Sigmoid colon (tissue), 7 donors: ENCODE results near the gene PUS7L. TPM values are rescaled to one million over a fixed set of nuclear protein-coding genes. Genes with fewer than 3 reads are reported as not detected.

ENCODE experiments used
- DNase-seq: peaks from one replicate; pipeline ENCODE4 v3.0.0-alpha.2; 2019
- H3K27ac ChIP-seq, 4 donors: fragments of 200-600 bp; sonication (generic); one replicate each; pipeline ENCODE4 v1.5.1; 2016 to 2019; ENCODE audit warnings: mild to moderate bottlenecking in 1 of 4
- H3K27me3 ChIP-seq, 3 donors: fragments of 200-600 bp; sonication (generic); one replicate each; pipeline ENCODE4 v1.5.1; 2019; ENCODE audit warnings: mild to moderate bottlenecking in 1 of 3
- H3K36me3 ChIP-seq, 4 donors: fragments of 200-600 bp; sonication (generic); one replicate each; pipeline ENCODE4 v1.5.1; 2016 to 2019
- H3K4me1 ChIP-seq, 4 donors: fragments of 200-600 bp; sonication (generic); one replicate each; pipeline ENCODE4 v1.5.1; 2017 to 2019
- H3K4me3 ChIP-seq, 4 donors: fragments of 200-600 bp; sonication (generic); one replicate each; pipeline ENCODE4 v1.5.1; 2017 to 2019; ENCODE audit warnings: mild to moderate bottlenecking in 2 of 4, moderate library complexity in 1 of 4
- H3K9me3 ChIP-seq, 4 donors: fragments of 200-600 bp in 3 of 4; sonication (generic) in 3 of 4; one replicate each; pipeline versions ENCODE4 v1.5.1 to v1.6.1; 2013 to 2019
- EP300 ChIP-seq, 4 donors: sonication (generic); formaldehyde crosslinking; IDR thresholded peaks; one replicate each; pipeline ENCODE4 v1.6.1; 2017; ENCODE audit warnings: antibody characterized with exemption in 4 of 4
- POLR2A ChIP-seq, 2 donors: fragments of 450-650 bp; IDR thresholded peaks; one replicate each; pipeline ENCODE4 v1.6.1; 2016; ENCODE audit warnings: antibody characterized with exemption in 2 of 2, mild to moderate bottlenecking in 2 of 2, moderate library complexity in 2 of 2
- POLR2AphosphoS5 ChIP-seq, 4 donors: sonication (generic); formaldehyde crosslinking; IDR thresholded peaks; one replicate each; pipeline ENCODE4 v1.6.1; 2017; ENCODE audit warnings: antibody characterized with exemption in 4 of 4
- WGBS, 2 donors: extraction: QIAGEN DNeasy Blood & Tissue Kit; methylation state at CpG; one replicate each; pipeline ENCODE4 v1.1.7; 2013; 5-methylcytosine and 5-hydroxymethylcytosine counted together
- intact Hi-C: fragments of 100-400 bp; cut with DNase I; formaldehyde crosslinking; loops from one replicate; pipeline ENCODE4 v1.15.1; 2023
- polyA plus RNA-seq, 3 donors: library from polyadenylated mRNA; stranded (reverse); fragments of 200-250 nt; gene quantifications; one replicate each; pipeline ENCODE4 v1.2.3, GENCODE V29; 2013
- total RNA-seq, 4 donors: library from RNA; depleted of rRNA; stranded (reverse); fragments of >200 nt; gene quantifications; one replicate each; pipeline ENCODE4 v1.1.0, GENCODE V29; 2016
- TF ChIP-seq, protein P1 (sequence below), 4 experiments: fragments of 450-650 bp in 3 of 4; fragments of 200-600 bp in 1 of 4; IDR thresholded peaks; one replicate each; pipeline ENCODE4 v1.5.1; 2016 to 2019; ENCODE audit warnings: antibody characterized with exemption in 4 of 4, mild to moderate bottlenecking in 3 of 4, moderate library complexity in 2 of 4
- donor health status: healthy with polysubstance abuse.
- donor health status: Bipolar disorder and iron deficiency.
- donor health status: healthy.

The PUS7L gene
- total and polyA plus RNA-seq, 7 donors = 1.2 to 17.1 (median 6.3) TPM

DNA sequence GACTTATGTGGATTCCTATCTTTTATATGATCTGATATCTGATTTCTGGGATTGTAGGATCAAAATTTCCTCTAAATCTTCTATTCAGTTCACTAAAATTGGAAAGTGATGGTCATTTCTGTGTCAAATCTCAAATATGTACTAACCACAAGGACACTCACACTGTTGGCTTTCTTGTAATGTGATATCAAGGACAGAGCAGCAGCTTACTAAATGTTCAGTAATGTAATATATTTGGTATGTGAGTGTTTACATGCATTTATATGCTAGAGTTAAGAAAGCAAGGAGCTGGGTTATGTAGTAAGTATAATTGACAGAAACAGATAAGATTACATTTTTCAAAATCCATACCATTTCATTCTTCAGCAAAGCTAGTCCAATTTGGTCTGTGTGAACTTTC lies 16.5 kb downstream of the PUS7L start:
- Histone ChIP-seq H3K27ac (no peak overlapping the region), H3K4me3 (no peak overlapping the region), H3K4me1 (no peaks in the 10 kb centered on the region), H3K27me3 (no peaks in the 10 kb centered on the region), H3K36me3 (peaks cover 0 to 59% (median 0%) of the 10 kb centered on the region in 4 donors), H3K9me3 (no peaks in the 10 kb centered on the region)
- DNase-seq = no peak
- intact Hi-C loops = no loop called here
- TF ChIP-seq, protein P1, sequence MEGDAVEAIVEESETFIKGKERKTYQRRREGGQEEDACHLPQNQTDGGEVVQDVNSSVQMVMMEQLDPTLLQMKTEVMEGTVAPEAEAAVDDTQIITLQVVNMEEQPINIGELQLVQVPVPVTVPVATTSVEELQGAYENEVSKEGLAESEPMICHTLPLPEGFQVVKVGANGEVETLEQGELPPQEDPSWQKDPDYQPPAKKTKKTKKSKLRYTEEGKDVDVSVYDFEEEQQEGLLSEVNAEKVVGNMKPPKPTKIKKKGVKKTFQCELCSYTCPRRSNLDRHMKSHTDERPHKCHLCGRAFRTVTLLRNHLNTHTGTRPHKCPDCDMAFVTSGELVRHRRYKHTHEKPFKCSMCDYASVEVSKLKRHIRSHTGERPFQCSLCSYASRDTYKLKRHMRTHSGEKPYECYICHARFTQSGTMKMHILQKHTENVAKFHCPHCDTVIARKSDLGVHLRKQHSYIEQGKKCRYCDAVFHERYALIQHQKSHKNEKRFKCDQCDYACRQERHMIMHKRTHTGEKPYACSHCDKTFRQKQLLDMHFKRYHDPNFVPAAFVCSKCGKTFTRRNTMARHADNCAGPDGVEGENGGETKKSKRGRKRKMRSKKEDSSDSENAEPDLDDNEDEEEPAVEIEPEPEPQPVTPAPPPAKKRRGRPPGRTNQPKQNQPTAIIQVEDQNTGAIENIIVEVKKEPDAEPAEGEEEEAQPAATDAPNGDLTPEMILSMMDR (IDR thresholded peaks at IDR 0.05) = no peak
- TF ChIP-seq POLR2A (IDR thresholded peaks at IDR 0.05) = no peak
- TF ChIP-seq POLR2AphosphoS5 (IDR thresholded peaks at IDR 0.05) = no peak
- no peak for TF ChIP-seq EP300 (IDR thresholded peaks at IDR 0.05)

DNA sequence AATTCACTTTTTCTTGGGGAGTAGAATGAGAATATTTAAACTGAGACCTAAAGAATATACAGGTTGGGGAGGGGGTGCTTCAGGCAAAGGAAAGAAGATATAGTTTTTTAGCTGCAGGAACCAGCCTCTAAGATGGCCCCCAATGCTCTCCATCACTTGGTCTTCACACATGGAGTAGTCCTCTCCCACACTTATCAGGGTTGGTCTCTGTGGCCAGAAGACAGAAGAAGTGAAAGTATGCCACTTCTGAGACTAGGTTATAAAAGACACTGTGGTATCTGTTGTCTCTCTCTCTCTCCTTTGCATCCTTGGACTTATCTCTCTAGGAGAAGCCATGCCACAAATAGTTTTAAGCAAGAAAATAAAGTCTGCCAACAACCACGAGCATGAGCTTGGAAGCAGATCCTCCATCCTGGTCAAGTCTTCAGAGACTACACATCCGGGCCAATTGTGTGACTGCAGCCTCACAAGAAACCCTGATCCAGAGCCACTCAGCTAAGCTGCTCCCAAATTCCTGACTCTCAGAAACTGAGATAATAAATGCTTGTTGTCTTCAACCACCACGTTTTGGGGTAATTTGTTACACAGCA lies 18.0 kb downstream of the PUS7L start:
- TF ChIP-seq POLR2A (IDR thresholded peaks at IDR 0.05) (no peak), POLR2AphosphoS5 (IDR thresholded peaks at IDR 0.05) (no peak), EP300 (IDR thresholded peaks at IDR 0.05) (no peak)
- TF ChIP-seq, protein P1 (IDR thresholded peaks at IDR 0.05) = no peak
- Histone ChIP-seq H3K27ac (no peak overlapping the region), H3K27me3 (no peaks in the 10 kb centered on the region), H3K9me3 (no peaks in the 10 kb centered on the region), H3K36me3 (peaks cover 0 to 71% (median 5%) of the 10 kb centered on the region in 4 donors), H3K4me1 (no peaks in the 10 kb centered on the region), H3K4me3 (no peak overlapping the region)
- DNase-seq = no peak
- intact Hi-C loops = no loop called here
- WGBS, 2 donors = 85 to 93% methylated on average over 3 of the region's 3 CpGs

DNA sequence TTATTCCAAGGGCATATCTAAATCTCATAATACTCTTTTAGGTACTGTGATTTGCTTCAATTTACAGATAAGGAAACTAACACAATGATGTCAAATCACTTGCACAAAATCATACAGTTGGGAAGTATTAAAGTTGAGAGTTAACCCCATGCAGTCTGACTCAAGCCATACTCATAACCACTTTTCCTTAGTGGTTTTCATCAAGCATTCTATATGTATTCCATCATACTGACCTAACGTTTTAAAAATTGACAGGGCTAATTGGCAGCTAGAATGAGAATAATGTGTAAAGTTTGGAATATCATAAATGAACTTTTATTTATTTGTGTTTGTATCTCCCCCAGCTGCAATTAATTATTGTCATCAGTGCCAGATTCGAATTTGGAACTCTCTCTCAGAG lies 20.9 kb downstream of the PUS7L start:
- H3K36me3 ChIP-seq = peaks cover 0 to 61% (median 5%) of the 10 kb centered on the region in 4 donors
- no peaks in the 10 kb centered on the region for H3K9me3 ChIP-seq
- no peaks in the 10 kb centered on the region for H3K27me3 ChIP-seq
- no peak overlapping the region for H3K4me3 ChIP-seq
- H3K4me1 ChIP-seq = no peaks in the 10 kb centered on the region
- 79 to 81% methylated on average over 2 of the region's 2 CpGs for WGBS, 2 donors
- H3K27ac ChIP-seq = no peak overlapping the region
- intact Hi-C loops = no loop called here
- no peak for DNase-seq
- TF ChIP-seq EP300 (IDR thresholded peaks at IDR 0.05) = no peak
- no peak for TF ChIP-seq POLR2A (IDR thresholded peaks at IDR 0.05)
- TF ChIP-seq, protein P1 (IDR thresholded peaks at IDR 0.05) = no peak
- TF ChIP-seq POLR2AphosphoS5 (IDR thresholded peaks at IDR 0.05) = no peak

GRCh38 chr12:43736927-43737440 lies 21.6 kb downstream of the PUS7L start:
- WGBS, 2 donors = 79 to 82% methylated on average over 3 of the region's 3 CpGs
- DNase-seq = no peak
- TF ChIP-seq POLR2A (IDR thresholded peaks at IDR 0.05) (no peak), POLR2AphosphoS5 (IDR thresholded peaks at IDR 0.05) (no peak), EP300 (IDR thresholded peaks at IDR 0.05) (no peak)
- TF ChIP-seq, protein P1 (IDR thresholded peaks at IDR 0.05) = no peak
- Histone ChIP-seq H3K36me3 (peaks cover 0 to 55% (median 5%) of the 10 kb centered on the region in 4 donors), H3K9me3 (no peaks in the 10 kb centered on the region), H3K4me3 (no peak overlapping the region), H3K27me3 (no peaks in the 10 kb centered on the region), H3K27ac (no peak overlapping the region), H3K4me1 (no peaks in the 10 kb centered on the region)
- intact Hi-C loops = no loop called here

GRCh38 chr12:43733687-43734086 lies 24.9 kb downstream of the PUS7L start:
- H3K4me3 ChIP-seq = no peak overlapping the region
- DNase-seq = no peak
- no peak overlapping the region for H3K27ac ChIP-seq
- WGBS, 2 donors = 93 to 97% methylated on average over 3 of the region's 3 CpGs
- no peaks in the 10 kb centered on the region for H3K9me3 ChIP-seq
- no peaks in the 10 kb centered on the region for H3K4me1 ChIP-seq
- intact Hi-C loops = no loop called here
- TF ChIP-seq POLR2AphosphoS5 (IDR thresholded peaks at IDR 0.05) = no peak
- TF ChIP-seq EP300 (IDR thresholded peaks at IDR 0.05) = no peak
- TF ChIP-seq POLR2A (IDR thresholded peaks at IDR 0.05) = no peak
- TF ChIP-seq, protein P1 (IDR thresholded peaks at IDR 0.05) = no peak
- no peaks in the 10 kb centered on the region for H3K27me3 ChIP-seq
- peaks cover 0 to 48% (median 5%) of the 10 kb centered on the region in 4 donors for H3K36me3 ChIP-seq
